ENCODE measurements around the gene KRTAP9-1.

Gene KRTAP9-1

DNA sequence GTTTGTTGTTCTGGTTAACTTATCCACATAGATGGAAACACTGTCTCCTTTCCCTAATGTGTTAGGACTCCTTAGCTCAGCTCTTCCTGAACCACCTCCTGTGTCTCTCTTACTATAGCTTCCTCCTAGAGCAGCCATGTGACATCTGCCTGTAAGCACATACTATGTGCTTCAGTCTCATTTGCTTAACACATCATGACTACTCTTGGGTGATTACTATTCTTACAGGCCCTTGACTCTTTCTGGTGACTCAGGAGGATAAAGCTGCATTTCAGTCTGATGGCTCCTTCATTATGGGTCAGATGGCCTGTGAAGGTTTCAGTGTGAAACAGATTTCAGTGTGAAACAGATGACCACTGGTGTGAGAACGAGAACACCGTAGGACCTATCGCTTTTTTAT is 11.3 kb upstream of the KRTAP9-1 start:
- no peak overlapping the region for H3K9ac ChIP-seq (ENCODE audit: low read depth in 1 of 2, low read length in 2 of 2)
- no peaks in the 10 kb centered on the region for H3K9me3 ChIP-seq (ENCODE audit: control insufficient read depth in 2 of 2, low read length in 2 of 2)
- peaks cover 0 to 6% of the 10 kb centered on the region in 2 donors for H3K27me3 ChIP-seq (ENCODE audit: control insufficient read depth in 2 of 2, insufficient read depth in 2 of 2, low read length in 2 of 2)
- H3K36me3 ChIP-seq (ENCODE audit: control insufficient read depth in 2 of 2, insufficient read depth in 2 of 2, low read length in 2 of 2) = no peaks in the 10 kb centered on the region
- H3K4me1 ChIP-seq (ENCODE audit: control insufficient read depth in 2 of 2, insufficient read depth in 2 of 2, low read length in 2 of 2) = peaks cover 2 to 4% of the 10 kb centered on the region in 2 donors
- no peak overlapping the region for H3K27ac ChIP-seq (ENCODE audit: low read depth in 2 of 2, low read length in 2 of 2)
- no peak overlapping the region for H3K4me3 ChIP-seq (ENCODE audit: low read length in 2 of 2)

DNA sequence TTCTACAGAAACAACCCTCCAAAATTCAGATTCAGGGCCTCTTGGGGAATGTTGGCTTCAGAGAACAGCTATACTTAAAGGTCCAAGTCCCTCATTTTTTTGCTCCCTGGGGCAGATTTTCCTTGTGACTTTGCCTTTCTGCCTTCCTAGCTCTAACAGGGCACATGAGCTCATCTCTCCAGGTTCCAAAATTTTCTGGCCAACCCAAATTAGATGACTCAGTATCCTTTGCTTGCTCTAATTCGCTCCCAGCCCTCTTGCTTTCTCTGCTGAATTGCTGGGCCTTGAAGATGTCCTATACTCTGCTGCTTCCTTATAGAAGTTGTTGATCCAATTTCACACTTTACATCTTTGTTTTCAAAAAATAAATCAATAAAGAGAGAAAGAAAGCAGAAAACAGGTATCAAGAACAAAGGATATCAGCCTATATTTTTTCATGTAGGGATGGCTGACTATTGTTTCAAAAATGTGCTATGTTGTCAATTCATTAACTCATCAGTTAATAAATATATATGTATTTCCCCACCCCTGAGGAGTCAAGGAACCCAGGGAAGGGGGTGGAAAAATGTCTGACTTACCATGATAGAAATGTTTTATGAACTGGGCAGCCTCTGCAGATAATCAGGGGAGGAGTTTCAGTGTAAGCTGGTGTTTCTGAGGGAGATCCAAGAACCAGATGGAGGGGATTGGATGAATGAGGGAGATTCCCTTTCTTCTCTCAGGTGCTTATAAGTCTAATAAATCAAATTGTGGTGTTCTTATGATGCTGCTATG is 10.7 kb upstream of the KRTAP9-1 start:
- H3K27me3 ChIP-seq (ENCODE audit: control insufficient read depth in 2 of 2, insufficient read depth in 2 of 2, low read length in 2 of 2) = peaks cover 0 to 6% of the 10 kb centered on the region in 2 donors
- peaks cover 2 to 4% of the 10 kb centered on the region in 2 donors for H3K4me1 ChIP-seq (ENCODE audit: control insufficient read depth in 2 of 2, insufficient read depth in 2 of 2, low read length in 2 of 2)
- H3K9ac ChIP-seq (ENCODE audit: low read depth in 1 of 2, low read length in 2 of 2) = no peak overlapping the region
- H3K9me3 ChIP-seq (ENCODE audit: control insufficient read depth in 2 of 2, low read length in 2 of 2) = no peaks in the 10 kb centered on the region
- H3K27ac ChIP-seq (ENCODE audit: low read depth in 2 of 2, low read length in 2 of 2) = no peak overlapping the region
- no peak overlapping the region for H3K4me3 ChIP-seq (ENCODE audit: low read length in 2 of 2)
- no peaks in the 10 kb centered on the region for H3K36me3 ChIP-seq (ENCODE audit: control insufficient read depth in 2 of 2, insufficient read depth in 2 of 2, low read length in 2 of 2)

DNA sequence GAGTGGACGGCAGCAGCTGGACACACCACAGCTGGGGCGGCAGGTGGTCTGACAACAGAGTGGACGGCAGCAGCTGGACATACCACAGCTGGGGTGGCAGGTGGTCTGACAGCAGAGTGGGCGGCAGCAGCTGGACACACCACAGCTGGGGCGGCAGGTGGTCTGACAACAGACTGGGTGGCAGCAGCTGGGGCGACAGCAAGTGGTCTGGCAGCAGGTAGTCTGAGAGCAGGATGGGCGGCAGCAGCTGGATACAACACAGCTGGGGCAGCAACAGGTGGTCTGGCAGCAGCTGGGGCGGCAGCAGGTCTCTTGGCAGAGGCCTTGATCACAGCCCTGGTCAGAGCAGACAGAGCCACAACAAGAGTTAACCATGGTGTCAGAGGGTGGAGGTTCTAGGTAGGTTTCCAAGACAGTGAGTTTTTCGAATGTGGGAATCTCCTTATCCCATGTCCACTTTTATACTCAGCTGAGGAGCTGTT is 5.2 kb upstream of the KRTAP9-1 start, which contains the start of gene KRTAP4-1:
Gene KRTAP4-1, minus strand, starts transcription at position 432 of the 482 bp plus-strand sequence. Its CDS starts 57 bp downstream, at position 375.
- H3K27ac ChIP-seq (ENCODE audit: low read depth in 2 of 2, low read length in 2 of 2) = no peak within 1 kb of the TSS
- no peaks in the 10 kb centered on the region for H3K36me3 ChIP-seq (ENCODE audit: control insufficient read depth in 2 of 2, insufficient read depth in 2 of 2, low read length in 2 of 2)
- H3K9ac ChIP-seq (ENCODE audit: low read depth in 1 of 2, low read length in 2 of 2) = no peak within 1 kb of the TSS
- H3K9me3 ChIP-seq (ENCODE audit: control insufficient read depth in 2 of 2, low read length in 2 of 2) = no peaks in the 10 kb centered on the region
- peaks cover 2 to 4% of the 10 kb centered on the region in 2 donors for H3K4me1 ChIP-seq (ENCODE audit: control insufficient read depth in 2 of 2, insufficient read depth in 2 of 2, low read length in 2 of 2)
- peaks cover 0 to 8% of the 10 kb centered on the region in 2 donors for H3K27me3 ChIP-seq (ENCODE audit: control insufficient read depth in 2 of 2, insufficient read depth in 2 of 2, low read length in 2 of 2)
- H3K4me3 ChIP-seq (ENCODE audit: low read length in 2 of 2) = no peak within 1 kb of the TSS

DNA sequence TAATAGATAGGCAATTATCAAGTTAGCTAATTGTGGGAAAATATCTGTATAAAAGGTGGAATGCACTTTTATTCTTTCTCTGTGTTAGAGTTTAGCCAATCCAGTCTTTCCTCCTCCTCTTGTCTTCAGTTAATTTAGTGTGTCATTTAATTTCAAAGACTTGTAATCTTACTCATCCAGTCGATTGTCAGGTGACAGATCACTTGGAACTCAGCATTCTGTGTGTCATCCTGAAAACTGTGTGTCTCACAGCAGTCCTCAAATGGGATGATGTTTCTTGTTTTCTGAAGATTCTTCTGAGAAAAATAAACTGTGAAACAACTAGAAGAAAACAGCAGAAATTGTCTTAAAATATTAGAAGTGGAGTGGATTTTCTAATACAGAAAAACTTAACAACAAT is 4.7 kb upstream of the KRTAP9-1 start:
- no peak overlapping the region for H3K4me3 ChIP-seq (ENCODE audit: low read length in 2 of 2)
- no peaks in the 10 kb centered on the region for H3K9me3 ChIP-seq (ENCODE audit: control insufficient read depth in 2 of 2, low read length in 2 of 2)
- peaks cover 0 to 8% of the 10 kb centered on the region in 2 donors for H3K27me3 ChIP-seq (ENCODE audit: control insufficient read depth in 2 of 2, insufficient read depth in 2 of 2, low read length in 2 of 2)
- no peaks in the 10 kb centered on the region for H3K36me3 ChIP-seq (ENCODE audit: control insufficient read depth in 2 of 2, insufficient read depth in 2 of 2, low read length in 2 of 2)
- H3K9ac ChIP-seq (ENCODE audit: low read depth in 1 of 2, low read length in 2 of 2) = no peak overlapping the region
- H3K27ac ChIP-seq (ENCODE audit: low read depth in 2 of 2, low read length in 2 of 2) = no peak overlapping the region
- H3K4me1 ChIP-seq (ENCODE audit: control insufficient read depth in 2 of 2, insufficient read depth in 2 of 2, low read length in 2 of 2) = peaks cover 2 to 4% of the 10 kb centered on the region in 2 donors

DNA sequence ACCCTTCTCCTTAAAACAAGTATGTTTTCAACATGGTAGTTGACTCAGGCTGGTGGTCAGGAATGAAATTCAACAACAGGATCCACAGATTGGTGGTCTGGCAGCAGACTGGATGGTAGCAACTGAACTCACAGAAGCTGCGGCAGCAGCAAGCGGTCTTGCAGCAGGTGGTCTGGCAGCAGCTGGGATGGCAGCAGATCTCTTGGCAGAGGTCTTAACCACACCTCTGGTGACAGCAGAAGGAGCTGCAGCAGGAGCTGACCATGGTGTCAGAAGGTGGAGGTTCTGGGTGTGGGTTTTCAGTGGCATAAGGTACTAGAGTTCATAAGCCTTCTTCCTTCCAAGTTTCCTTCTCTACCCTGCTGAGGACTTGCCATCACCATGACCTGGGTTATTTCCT is 2.8 kb upstream of the KRTAP9-1 start:
- Histone ChIP-seq H3K9me3 (ENCODE audit: control insufficient read depth in 2 of 2, low read length in 2 of 2) (no peaks in the 10 kb centered on the region), H3K27me3 (ENCODE audit: control insufficient read depth in 2 of 2, insufficient read depth in 2 of 2, low read length in 2 of 2) (peaks cover 2 to 5% of the 10 kb centered on the region in 2 donors), H3K4me1 (ENCODE audit: control insufficient read depth in 2 of 2, insufficient read depth in 2 of 2, low read length in 2 of 2) (peaks cover 2 to 4% of the 10 kb centered on the region in 2 donors), H3K36me3 (ENCODE audit: control insufficient read depth in 2 of 2, insufficient read depth in 2 of 2, low read length in 2 of 2) (no peaks in the 10 kb centered on the region), H3K4me3 (ENCODE audit: low read length in 2 of 2) (no peak overlapping the region), H3K27ac (ENCODE audit: low read depth in 2 of 2, low read length in 2 of 2) (no peak overlapping the region), H3K9ac (ENCODE audit: low read depth in 1 of 2, low read length in 2 of 2) (no peak overlapping the region)

DNA sequence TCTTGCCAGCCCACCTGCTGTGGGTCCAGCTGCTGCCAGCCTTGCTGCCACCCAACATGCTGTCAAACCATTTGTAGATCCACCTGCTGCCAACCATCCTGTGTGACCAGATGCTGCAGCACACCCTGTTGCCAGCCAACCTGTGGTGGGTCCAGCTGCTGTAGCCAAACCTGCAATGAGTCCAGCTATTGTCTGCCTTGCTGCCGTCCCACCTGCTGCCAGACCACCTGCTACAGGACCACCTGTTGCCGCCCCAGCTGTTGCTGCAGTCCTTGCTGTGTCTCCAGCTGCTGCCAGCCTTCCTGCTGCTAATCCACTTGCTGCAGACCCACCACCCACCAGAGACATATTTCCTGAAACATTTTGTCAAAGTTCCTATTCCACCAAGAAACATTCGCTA is 641 bp downstream of the KRTAP9-1 start:
- no peaks in the 10 kb centered on the region for H3K9me3 ChIP-seq (ENCODE audit: control insufficient read depth in 2 of 2, low read length in 2 of 2)
- no peaks in the 10 kb centered on the region for H3K36me3 ChIP-seq (ENCODE audit: control insufficient read depth in 2 of 2, insufficient read depth in 2 of 2, low read length in 2 of 2)
- H3K4me1 ChIP-seq (ENCODE audit: control insufficient read depth in 2 of 2, insufficient read depth in 2 of 2, low read length in 2 of 2) = no peaks in the 10 kb centered on the region
- peaks cover 0 to 2% of the 10 kb centered on the region in 2 donors for H3K27me3 ChIP-seq (ENCODE audit: control insufficient read depth in 2 of 2, insufficient read depth in 2 of 2, low read length in 2 of 2)
- H3K27ac ChIP-seq (ENCODE audit: low read depth in 2 of 2, low read length in 2 of 2) = no peak overlapping the region
- no peak overlapping the region for H3K4me3 ChIP-seq (ENCODE audit: low read length in 2 of 2)
- H3K9ac ChIP-seq (ENCODE audit: low read depth in 1 of 2, low read length in 2 of 2) = no peak overlapping the region

DNA sequence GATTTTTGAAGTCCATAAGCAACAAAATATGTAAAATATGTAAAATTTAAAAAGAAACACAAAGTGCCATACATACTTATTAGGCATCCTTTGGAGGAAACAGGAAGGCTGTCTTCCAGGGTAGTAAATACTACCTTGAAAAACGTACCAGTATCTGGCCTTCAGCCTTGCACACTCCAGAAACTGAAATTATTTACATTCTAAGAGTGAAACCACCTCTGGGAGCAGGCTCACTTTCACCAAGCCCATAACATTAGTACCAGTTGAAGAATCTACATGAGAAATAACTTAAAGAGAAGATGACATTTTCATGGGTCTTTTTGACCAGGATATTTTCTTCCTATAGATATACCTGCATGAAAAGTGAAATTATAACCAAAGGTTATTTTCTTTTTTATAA is 6.4 kb downstream of the KRTAP9-1 start:
- no peak overlapping the region for H3K27ac ChIP-seq (ENCODE audit: low read depth in 2 of 2, low read length in 2 of 2)
- no peaks in the 10 kb centered on the region for H3K9me3 ChIP-seq (ENCODE audit: control insufficient read depth in 2 of 2, low read length in 2 of 2)
- no peaks in the 10 kb centered on the region for H3K36me3 ChIP-seq (ENCODE audit: control insufficient read depth in 2 of 2, insufficient read depth in 2 of 2, low read length in 2 of 2)
- no peak overlapping the region for H3K9ac ChIP-seq (ENCODE audit: low read depth in 1 of 2, low read length in 2 of 2)
- no peak overlapping the region for H3K4me3 ChIP-seq (ENCODE audit: low read length in 2 of 2)
- H3K27me3 ChIP-seq (ENCODE audit: control insufficient read depth in 2 of 2, insufficient read depth in 2 of 2, low read length in 2 of 2) = no peaks in the 10 kb centered on the region
- H3K4me1 ChIP-seq (ENCODE audit: control insufficient read depth in 2 of 2, insufficient read depth in 2 of 2, low read length in 2 of 2) = no peaks in the 10 kb centered on the region

DNA sequence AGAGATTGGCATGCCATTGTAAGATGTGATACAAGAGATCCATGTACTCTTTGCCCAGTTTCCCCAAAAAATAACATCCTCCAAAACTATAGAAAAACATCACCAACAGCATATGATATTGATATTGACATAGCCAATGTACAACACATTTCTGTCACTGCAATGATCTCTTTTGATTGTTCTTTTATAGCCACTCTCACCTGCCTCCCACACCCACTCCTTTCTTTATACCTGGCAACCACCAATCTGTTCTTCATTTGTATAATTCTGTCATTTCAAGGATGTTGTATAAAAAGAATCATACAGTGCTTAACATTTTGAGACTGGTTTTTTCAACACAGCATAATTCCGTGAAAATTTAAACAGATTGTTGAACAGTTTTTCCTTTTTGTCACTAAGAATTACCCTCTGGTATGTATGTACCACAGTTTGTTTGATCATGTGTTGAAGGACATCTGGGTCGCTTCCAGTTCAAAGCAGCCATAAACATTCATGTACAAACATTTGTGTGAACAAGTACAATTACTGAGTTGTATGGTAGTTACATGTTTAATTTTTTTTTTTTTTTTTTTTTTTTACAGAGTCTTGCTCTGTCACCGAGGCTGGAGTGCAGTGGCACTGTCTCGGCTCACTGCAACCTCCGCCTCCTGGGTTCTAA is 9.9 kb downstream of the KRTAP9-1 start:
- Histone ChIP-seq H3K9ac (ENCODE audit: low read depth in 1 of 2, low read length in 2 of 2) (no peak overlapping the region), H3K9me3 (ENCODE audit: control insufficient read depth in 2 of 2, low read length in 2 of 2) (no peaks in the 10 kb centered on the region), H3K27ac (ENCODE audit: low read depth in 2 of 2, low read length in 2 of 2) (no peak overlapping the region), H3K36me3 (ENCODE audit: control insufficient read depth in 2 of 2, insufficient read depth in 2 of 2, low read length in 2 of 2) (no peaks in the 10 kb centered on the region), H3K4me3 (ENCODE audit: low read length in 2 of 2) (no peak overlapping the region), H3K4me1 (ENCODE audit: control insufficient read depth in 2 of 2, insufficient read depth in 2 of 2, low read length in 2 of 2) (no peaks in the 10 kb centered on the region), H3K27me3 (ENCODE audit: control insufficient read depth in 2 of 2, insufficient read depth in 2 of 2, low read length in 2 of 2) (no peaks in the 10 kb centered on the region)

DNA sequence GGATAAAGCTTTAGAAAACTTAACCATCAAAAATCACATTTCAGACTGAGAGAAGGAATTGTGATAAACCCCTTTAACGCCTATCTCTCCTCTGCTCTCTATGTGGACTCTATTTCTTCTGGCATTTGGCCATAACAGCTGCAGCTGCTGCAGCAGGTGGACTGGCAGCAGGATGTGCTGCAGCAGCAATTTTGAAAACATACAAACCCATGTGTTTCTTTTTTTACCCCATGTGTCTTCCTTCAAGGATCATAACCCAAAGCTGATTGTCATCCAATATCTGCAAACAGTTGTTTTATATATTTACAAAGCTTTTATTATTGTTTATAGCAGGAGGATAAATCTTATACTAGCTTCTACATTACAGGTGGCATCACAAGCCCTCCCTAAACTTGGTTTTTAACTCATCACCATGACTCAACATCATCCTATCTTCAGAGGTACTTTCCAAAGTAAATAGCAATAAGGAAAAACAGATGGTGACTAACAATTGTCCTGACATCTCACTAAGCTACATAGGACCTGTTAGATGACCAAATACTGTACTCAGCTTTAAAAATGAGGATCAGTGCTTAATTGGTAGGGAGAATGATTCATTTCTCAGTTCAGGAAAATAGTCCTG is 22.3 kb downstream of the KRTAP9-1 start:
- Histone ChIP-seq H3K27ac (ENCODE audit: low read depth in 2 of 2, low read length in 2 of 2) (no peak overlapping the region), H3K9me3 (ENCODE audit: control insufficient read depth in 2 of 2, low read length in 2 of 2) (no peaks in the 10 kb centered on the region), H3K27me3 (ENCODE audit: control insufficient read depth in 2 of 2, insufficient read depth in 2 of 2, low read length in 2 of 2) (no peaks in the 10 kb centered on the region), H3K36me3 (ENCODE audit: control insufficient read depth in 2 of 2, insufficient read depth in 2 of 2, low read length in 2 of 2) (no peaks in the 10 kb centered on the region), H3K4me1 (ENCODE audit: control insufficient read depth in 2 of 2, insufficient read depth in 2 of 2, low read length in 2 of 2) (peaks cover 0 to 2% of the 10 kb centered on the region in 2 donors), H3K9ac (ENCODE audit: low read depth in 1 of 2, low read length in 2 of 2) (no peak overlapping the region), H3K4me3 (ENCODE audit: low read length in 2 of 2) (no peak overlapping the region)
